ENCODE measurements around the gene GYS1. TPM values are rescaled to one million over a fixed set of nuclear protein-coding genes. Genes with fewer than 3 reads are reported as not detected.

GYS1 gene
- total RNA-seq, 1 experiment from 2014 or later: 14.1 TPM

DNA sequence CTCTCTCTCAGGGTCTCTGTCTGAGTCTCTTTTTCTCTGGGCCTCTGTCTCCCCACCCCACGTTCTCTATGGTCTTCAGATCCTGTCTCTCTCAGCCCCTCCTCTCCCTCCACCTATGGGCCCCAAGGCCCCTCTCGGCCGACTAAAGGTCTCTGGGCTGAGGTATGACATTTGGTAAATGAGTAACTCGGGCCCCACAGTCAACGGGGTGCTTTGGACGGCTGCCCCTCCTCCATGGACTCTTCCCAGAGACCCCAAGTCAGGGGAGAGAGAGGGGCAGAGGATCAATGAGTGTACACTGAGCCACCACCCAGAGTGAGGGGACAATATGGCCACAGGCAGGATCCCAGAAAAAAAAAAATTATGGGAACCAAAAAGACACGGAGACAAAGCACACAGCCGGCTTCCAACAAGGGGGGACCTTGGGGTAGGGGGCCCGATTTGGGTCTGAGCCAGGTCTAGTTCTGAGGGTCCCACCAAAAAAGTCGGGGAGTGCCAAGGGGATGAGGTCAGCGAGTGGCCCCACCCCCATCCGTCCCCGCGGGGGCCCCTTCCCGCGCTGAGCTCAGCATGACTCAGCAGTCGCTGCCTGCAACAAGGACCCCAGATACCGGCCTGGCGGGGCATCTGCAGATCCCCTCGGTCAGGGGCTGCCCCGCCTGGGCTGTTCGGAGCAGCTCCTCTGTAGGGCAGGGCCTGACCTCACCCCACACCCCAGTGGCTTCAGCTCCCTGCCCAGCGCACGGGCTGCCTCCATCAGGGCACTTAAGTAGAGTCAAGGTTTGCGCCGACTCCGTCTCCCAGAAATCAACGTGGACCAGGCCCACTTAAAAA is 29.5 kb downstream of the GYS1 start:
- peak; percentile 56 for DNase-seq (ENCODE audit: low spot score)

DNA sequence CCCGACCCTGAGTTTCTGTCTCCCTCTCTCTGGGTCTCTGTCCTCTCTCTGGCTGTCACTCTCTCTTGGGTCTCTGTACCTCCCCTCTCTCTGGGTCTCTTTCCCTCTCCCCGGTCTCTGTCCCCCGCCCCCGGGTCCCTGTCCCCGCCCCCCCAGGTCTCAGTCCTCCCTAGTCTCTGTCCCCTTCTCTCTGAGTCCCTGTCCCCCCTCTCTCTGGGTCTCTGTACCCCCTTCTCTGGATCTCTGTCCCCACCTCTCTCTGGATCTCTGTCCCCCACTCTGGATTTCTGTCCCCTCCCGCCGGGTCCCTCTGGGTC is 30.3 kb downstream of the GYS1 start:
- DNase-seq (ENCODE audit: low spot score): no peak

DNA sequence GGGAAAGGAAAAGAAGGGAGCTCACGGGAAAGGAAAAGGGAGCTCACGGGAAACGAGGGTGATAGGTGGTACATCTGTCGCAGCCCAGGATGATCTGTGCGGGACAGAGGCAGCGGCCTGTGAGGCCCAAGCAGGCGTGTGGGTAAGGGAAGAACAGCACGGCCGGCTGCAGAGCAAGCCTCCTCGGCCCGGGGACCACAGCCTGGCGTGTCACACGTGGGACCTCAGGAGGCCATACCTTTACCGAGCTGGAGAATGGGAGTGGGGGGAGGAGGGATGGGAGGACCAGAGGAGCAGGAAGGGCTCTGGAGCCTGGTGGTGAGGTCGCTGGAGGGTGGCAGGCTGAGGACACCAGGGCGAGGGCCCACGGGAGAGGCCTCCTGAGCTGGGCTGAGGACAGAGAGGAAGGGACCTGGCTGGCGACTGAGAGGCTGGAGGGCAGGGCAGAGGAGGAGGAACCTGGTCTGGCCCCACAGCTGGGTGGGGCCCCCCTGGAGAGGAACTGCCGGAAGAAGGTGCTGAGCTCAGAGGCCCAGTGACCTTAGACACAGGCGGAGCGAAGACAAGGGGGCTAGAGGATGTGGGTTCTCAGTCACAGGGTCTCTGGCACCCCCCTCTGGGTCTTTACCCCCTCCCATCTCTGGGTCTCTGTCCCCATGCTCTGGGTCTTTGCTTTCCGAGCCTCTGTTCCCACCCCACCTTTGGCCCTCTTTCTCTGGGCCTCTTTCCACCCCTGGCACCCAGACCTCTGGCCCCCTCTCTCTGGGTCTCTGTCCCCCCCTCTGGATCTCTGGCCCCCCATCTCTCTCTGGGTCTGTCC is 30.9 kb downstream of the GYS1 start:
- peak; percentile 64 for DNase-seq (ENCODE audit: low spot score)

GRCh38 chr19:48961673-48962028 is 31.5 kb downstream of the GYS1 start:
- no peak for DNase-seq (ENCODE audit: low spot score)

- DNase-seq (ENCODE audit: low spot score): no peak
These were observed 32.0 kb downstream of the GYS1 start for GRCh38 chr19:48961051-48961649.

DNA sequence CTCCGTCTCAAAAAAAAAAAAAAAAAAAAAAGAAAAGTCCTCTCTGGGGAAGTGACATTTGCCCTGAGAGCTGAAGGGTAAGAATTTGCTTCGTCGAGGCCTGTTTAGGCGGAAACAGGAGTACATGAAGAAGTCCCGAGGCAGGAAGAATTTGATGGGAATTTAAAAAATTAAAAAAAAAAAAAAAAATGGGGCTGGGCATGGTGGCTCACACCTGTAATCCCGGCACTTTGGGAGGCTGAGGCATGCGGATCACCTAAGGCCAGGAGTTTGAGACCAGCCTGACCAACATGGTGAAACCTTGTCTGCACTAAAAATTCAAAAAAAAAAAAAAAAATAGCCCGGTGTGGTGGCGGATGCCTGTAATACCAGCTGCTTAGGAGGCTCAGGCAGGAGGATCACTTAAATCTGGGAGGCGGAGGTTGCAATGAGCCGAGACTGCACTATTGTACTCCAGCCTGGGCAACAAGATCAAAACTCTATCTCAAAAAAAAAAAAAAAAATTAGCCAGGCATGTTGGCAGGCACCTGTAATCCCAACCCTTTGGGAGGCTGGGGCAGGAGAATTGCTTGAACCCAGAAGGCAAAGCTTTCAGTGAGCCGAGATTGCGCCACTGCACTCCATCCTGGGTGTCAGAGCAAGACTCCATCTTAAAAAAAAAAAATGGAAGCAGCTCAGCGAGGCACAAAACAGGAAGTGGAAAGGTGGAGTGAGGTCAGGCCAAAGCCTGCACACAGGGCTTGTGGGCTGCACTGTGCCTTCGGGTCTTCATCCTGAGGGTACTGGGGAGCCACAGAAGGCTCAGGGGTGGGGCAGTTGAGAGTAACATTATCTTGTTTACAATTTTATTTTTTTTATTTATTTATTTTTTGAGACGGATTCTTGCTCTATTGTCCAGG is 33.5 kb downstream of the GYS1 start:
- no peak for DNase-seq (ENCODE audit: low spot score)

DNA sequence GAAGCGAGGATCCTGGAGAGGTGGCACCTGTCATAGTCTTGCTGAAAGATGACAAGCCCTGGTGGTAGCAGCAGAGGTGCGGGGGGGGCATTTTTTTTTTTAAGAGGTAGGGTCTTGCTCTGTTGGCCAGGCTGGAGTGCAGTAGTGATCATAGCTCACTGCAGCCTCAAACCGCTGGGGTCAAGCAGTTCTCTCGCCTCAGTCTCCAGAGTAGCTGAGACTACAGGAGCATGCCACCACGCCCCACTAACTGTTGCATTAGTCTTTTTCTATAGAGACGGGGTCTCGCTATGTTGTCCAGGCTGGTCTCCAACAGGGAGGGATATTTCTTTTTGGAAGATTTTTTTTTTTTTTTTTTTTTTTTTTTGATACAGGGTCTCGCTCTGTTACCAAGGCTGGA is 35.1 kb downstream of the GYS1 start:
- no peak for DNase-seq (ENCODE audit: low spot score)

GRCh38 chr19:48955308-48955958 is 37.7 kb downstream of the GYS1 start:
- no peak for DNase-seq (ENCODE audit: low spot score)

GRCh38 chr19:48954595-48955307 is 38.4 kb downstream of the GYS1 start, which contains the start of gene BAX:
TSS of gene BAX (plus strand) at chr19:48954875. CDS start at chr19:48954929, 54 bp downstream.
- peak; percentile 85 for DNase-seq (ENCODE audit: low spot score)

GRCh38 chr19:48953990-48954594 is 39.0 kb downstream of the GYS1 start:
- DNase-seq (ENCODE audit: low spot score): no peak

- no peak for DNase-seq (ENCODE audit: low spot score)
These were observed 40.0 kb downstream of the GYS1 start for GRCh38 chr19:48953141-48953540.

GRCh38 chr19:48950830-48951519 is 42.1 kb downstream of the GYS1 start:
- DNase-seq (ENCODE audit: low spot score): no peak

GRCh38 chr19:48950159-48950558 is 43.0 kb downstream of the GYS1 start:
- DNase-seq (ENCODE audit: low spot score): no peak

DNA sequence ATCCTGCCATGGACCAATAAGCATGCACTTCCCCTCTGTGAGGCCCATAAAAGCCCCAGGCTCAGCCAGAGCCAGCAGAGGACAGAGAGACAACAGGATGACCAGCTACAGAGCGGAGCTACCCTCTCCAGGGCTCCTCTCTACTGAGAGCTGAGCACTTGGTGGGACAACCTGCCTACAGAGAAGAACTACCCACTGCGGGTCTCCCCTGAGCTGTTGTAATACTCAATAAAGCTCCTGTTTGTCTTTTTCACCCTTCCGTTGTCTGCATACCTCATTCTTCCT is 45.9 kb downstream of the GYS1 start:
- DNase-seq (ENCODE audit: low spot score): no peak

DNA sequence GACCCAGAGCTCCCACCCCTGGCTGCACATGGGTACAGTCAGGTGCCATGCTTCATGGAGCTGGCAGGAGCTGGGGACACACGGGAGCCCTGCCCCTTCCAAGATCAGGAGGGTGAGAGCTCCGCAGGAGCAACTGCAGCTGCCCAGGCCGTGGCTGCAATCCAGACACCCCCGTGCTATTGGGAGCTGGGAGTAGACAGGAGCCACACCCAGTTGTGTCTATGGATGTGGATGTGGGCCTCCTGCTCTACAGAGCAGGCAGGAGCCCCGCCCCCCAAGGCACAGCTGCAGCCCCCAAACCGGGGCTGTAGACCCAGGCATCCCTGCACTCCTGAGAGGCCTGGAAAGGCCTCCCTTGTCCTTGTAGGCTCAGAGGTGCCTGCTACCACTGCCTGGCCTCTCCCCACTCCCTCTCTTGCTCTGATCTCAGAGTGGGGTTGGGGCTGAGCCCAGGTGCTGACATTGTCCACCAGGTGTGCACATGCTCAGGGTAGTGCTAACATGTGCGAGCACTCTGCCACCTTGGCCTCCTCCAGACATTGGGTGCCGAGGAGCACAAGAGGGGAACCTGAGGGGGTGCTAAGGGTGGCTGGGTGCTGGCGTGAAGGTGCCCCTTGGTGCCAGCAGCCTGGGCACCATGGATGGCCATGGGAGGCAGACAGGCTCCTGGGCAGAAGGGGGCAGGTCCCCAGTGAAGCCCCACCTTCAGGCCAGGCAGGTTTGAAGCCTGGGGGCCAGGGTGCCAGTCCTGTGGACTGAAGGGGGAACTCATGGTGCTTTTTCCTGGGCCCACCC is 46.4 kb downstream of the GYS1 start:
- no peak for DNase-seq (ENCODE audit: low spot score)

DNA sequence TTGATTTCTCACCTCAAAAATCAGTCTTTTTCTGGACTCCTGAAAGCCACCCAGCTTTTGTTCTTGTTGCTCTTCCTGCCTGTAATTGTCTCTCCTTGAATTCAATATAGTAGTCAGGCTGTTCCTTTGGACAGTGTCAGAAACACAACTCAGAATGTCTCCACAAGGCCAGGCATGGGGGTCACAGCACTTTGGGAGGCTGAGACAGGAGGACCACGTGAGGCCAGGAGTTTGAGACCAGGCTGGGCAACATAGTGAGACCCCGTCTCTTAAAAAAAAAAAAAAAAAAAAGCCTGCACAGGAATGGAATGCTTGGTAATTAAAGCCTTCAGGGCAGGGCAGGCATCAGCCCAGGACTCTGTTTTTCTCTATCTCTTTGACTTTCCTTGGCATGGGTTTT is 47.3 kb downstream of the GYS1 start:
- no peak for DNase-seq (ENCODE audit: low spot score)

DNA sequence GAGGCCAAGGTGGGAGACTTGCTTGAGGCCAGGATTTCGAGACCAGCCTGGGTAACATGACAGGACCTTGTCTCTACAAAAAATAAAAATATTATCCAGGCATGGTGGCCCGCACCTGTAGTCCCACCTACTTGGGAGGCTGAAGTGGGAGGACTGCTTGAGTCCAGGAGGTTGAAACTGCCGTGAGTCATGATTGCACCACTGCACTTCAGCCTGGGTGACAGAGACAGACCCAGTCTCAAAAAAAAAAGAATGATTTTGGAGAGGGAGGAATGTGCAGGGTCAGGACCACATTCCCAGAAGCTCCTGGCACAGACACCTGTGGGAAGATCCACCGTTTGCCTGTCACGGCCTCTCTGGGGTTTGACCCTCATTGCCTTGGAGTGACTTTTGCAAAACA is 47.7 kb downstream of the GYS1 start:
- no peak for DNase-seq (ENCODE audit: low spot score)

GRCh38 chr19:48943081-48943480 is 50.0 kb downstream of the GYS1 start:
- DNase-seq (ENCODE audit: low spot score): no peak

DNA sequence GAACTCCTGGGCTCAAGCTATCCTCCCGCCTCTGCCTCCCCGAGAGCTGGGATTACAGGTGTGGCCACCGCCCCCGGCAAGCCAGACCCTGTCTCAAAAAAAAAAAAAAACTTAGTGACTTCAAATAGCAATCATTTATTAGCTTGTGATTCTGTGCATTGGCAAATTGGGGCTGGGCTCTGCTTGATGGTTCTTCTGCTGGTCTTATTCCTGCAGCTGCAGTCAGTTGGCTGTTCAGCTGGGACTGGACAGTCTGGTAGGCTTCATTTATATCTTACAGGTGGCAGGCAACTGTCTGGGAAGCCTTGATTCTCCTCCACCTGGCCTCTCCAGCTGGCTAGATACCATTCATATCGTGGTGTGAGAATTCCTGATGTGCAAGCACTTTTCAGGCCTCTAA is 52.2 kb downstream of the GYS1 start:
- no peak for DNase-seq (ENCODE audit: low spot score)
